ENCODE data around the gene IFT43. TPM values are rescaled to one million over a fixed set of nuclear protein-coding genes. Genes with fewer than 3 reads are reported as not detected.

IFT43 gene
- total RNA-seq, 1 experiment from 2014 or later, result 37.9 TPM

DNA sequence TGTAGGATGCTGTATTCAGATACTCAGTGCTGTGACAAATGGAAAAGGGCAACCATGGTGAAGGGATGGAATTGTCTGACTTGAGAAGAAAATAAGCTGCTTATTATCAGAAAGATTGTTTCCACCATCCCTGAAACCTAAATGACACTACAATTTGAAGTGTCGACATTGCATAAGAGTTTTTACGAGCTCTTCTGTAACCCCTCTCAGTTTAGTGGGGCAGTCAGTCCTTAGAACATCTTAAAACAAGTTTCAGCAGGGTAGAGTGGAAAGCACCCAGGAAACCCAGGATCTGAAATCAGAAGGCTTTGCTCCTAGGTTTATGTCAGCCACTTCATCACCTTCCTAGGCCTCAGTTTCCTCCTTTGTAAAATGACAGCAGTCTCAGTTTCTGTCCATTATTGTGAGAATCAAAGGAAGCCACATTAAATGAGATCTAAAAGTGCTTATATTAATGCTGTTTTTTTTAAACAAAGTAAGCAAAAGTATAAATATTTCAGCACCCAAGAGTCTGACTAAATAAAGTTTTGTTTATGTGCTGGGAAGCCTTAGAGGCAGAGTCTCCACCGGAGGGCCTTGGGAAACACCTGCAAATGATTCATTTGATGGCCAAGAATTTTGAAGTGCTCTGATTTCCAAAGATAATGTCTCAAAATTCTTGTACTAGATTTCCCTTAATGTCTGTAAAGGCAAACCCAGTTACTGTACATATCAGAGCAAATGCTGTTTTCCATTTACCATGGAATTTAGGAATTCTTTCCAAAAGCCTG, 1.8 kb downstream of the IFT43 start:
- Mint-ChIP-seq H3K27ac (ENCODE audit: unreplicated experiment) (no peak overlapping the region), H3K4me3 (ENCODE audit: low read depth, unreplicated experiment) (no peak overlapping the region), H3K4me1 (ENCODE audit: low read depth, unreplicated experiment) (no peaks in the 10 kb centered on the region), H3K36me3 (ENCODE audit: insufficient read depth, unreplicated experiment) (peaks cover 16% of the 10 kb centered on the region), H3K27me3 (ENCODE audit: unreplicated experiment) (peaks cover 13% of the 10 kb centered on the region), H3K9me3 (ENCODE audit: low read depth, unreplicated experiment) (no peaks in the 10 kb centered on the region)
- DNase-seq, result no peak
- intact Hi-C loops (cut with micrococcal nuclease; ENCODE audit: unreplicated experiment), result no loop called here
- TF ChIP-seq, protein P1, sequence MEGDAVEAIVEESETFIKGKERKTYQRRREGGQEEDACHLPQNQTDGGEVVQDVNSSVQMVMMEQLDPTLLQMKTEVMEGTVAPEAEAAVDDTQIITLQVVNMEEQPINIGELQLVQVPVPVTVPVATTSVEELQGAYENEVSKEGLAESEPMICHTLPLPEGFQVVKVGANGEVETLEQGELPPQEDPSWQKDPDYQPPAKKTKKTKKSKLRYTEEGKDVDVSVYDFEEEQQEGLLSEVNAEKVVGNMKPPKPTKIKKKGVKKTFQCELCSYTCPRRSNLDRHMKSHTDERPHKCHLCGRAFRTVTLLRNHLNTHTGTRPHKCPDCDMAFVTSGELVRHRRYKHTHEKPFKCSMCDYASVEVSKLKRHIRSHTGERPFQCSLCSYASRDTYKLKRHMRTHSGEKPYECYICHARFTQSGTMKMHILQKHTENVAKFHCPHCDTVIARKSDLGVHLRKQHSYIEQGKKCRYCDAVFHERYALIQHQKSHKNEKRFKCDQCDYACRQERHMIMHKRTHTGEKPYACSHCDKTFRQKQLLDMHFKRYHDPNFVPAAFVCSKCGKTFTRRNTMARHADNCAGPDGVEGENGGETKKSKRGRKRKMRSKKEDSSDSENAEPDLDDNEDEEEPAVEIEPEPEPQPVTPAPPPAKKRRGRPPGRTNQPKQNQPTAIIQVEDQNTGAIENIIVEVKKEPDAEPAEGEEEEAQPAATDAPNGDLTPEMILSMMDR (IDR thresholded peaks at IDR 0.05; ENCODE audit: unreplicated experiment), result no peak
- CTCF ChIA-PET, result no interaction called here
- no TSS peak for BruUV-seq (replicated peaks)

DNA sequence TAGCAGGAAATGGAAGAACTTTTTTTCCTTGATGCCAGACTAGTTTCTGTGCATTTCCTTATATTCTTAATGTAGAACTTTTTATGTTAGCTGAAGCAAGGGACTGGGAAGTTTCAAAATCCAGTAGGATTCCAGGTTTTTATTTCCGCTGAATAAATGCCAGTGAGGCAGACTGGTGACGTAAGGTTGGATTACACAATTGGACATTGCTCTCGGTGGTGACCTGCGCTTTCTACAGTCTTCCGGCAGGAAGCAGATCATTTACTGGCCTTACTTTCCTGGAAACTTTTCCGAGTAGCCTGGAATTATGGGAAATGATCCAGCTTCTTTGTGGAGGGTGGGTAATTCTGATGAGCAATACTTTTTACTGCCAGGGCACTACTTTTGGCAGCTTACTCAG, 3.6 kb downstream of the IFT43 start:
- intact Hi-C loops (cut with micrococcal nuclease; ENCODE audit: unreplicated experiment), result no loop called here
- TF ChIP-seq, protein P1 (IDR thresholded peaks at IDR 0.05; ENCODE audit: unreplicated experiment), result no peak
- Mint-ChIP-seq H3K27ac (ENCODE audit: unreplicated experiment) (no peak overlapping the region), H3K9me3 (ENCODE audit: low read depth, unreplicated experiment) (no peaks in the 10 kb centered on the region), H3K4me3 (ENCODE audit: low read depth, unreplicated experiment) (no peak overlapping the region), H3K27me3 (ENCODE audit: unreplicated experiment) (peaks cover 3% of the 10 kb centered on the region), H3K36me3 (ENCODE audit: insufficient read depth, unreplicated experiment) (peaks cover 13% of the 10 kb centered on the region), H3K4me1 (ENCODE audit: low read depth, unreplicated experiment) (no peaks in the 10 kb centered on the region)
- CTCF ChIA-PET, result no interaction called here
- no TSS peak for BruUV-seq (replicated peaks)
- no peak for DNase-seq

DNA sequence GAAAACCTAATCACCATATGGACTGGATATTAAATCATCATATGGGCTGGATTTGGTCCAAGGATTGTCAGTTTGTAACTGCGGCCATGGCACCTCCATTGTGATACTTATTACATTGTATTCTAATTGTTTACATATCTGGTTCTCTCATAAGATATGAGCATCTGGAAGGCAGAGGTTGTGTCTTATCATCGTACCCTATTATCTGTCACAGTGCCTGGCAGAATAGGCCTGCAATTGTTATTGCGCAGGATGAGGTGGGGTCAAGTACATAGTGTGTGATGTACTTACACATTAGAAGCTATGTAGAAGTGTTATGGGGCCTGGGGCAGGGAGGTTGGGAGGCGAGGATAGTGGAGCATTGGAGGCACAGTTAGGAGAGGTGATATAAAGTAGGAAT, 4.7 kb downstream of the IFT43 start:
- Mint-ChIP-seq H3K36me3 (ENCODE audit: insufficient read depth, unreplicated experiment) (peaks cover 11% of the 10 kb centered on the region), H3K27ac (ENCODE audit: unreplicated experiment) (no peak overlapping the region), H3K4me3 (ENCODE audit: low read depth, unreplicated experiment) (no peak overlapping the region), H3K4me1 (ENCODE audit: low read depth, unreplicated experiment) (no peaks in the 10 kb centered on the region), H3K9me3 (ENCODE audit: low read depth, unreplicated experiment) (no peaks in the 10 kb centered on the region), H3K27me3 (ENCODE audit: unreplicated experiment) (no peaks in the 10 kb centered on the region)
- no TSS peak for BruUV-seq (replicated peaks)
- intact Hi-C loops (cut with micrococcal nuclease; ENCODE audit: unreplicated experiment), result no loop called here
- no peak for DNase-seq
- CTCF ChIA-PET, result no interaction called here
- TF ChIP-seq, protein P1 (IDR thresholded peaks at IDR 0.05; ENCODE audit: unreplicated experiment), result no peak

DNA sequence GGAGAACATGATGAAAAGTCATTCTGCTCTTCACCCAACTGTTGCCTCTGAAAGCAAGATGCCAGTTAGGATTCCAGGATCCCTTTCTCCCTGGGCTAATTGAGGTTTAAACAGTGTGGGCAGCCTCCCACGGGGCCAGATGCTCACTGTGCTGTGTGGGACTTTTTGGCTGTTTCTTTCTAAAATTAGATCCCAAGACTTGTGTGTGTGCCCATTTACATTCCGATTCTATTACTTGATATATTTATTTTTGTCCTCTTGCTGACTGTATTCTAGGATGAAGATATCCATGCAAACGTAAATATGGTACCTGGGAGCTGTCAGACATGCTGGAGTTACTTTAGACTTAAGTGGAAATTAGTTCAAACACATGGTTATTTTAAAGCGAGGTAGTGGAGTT, 6.2 kb downstream of the IFT43 start:
- no peaks in the 10 kb centered on the region for H3K9me3 Mint-ChIP-seq (ENCODE audit: low read depth, unreplicated experiment)
- no peaks in the 10 kb centered on the region for H3K36me3 Mint-ChIP-seq (ENCODE audit: insufficient read depth, unreplicated experiment)
- CTCF ChIA-PET, result no interaction called here
- no peak for DNase-seq
- no peaks in the 10 kb centered on the region for H3K27me3 Mint-ChIP-seq (ENCODE audit: unreplicated experiment)
- H3K4me3 Mint-ChIP-seq (ENCODE audit: low read depth, unreplicated experiment), result no peak overlapping the region
- TF ChIP-seq, protein P1 (IDR thresholded peaks at IDR 0.05; ENCODE audit: unreplicated experiment), result no peak
- intact Hi-C loops (cut with micrococcal nuclease; ENCODE audit: unreplicated experiment), result no loop called here
- BruUV-seq (replicated peaks), result no TSS peak
- H3K27ac Mint-ChIP-seq (ENCODE audit: unreplicated experiment), result no peak overlapping the region
- H3K4me1 Mint-ChIP-seq (ENCODE audit: low read depth, unreplicated experiment), result no peaks in the 10 kb centered on the region

All from Calu3 (cell line).